ENCODE results near the gene PTPRR. TPM values are rescaled to one million over a fixed set of nuclear protein-coding genes. Genes with fewer than 3 reads are reported as not detected.
"Not testable (repeated sequence)": the region's sequence is repeated elsewhere in the genome, so short reads cannot be mapped to it uniquely, and the experiment has no call there.

PTPRR gene
- total RNA-seq, 1 donor from 2014 or later = 0.55 TPM

- no peak for DNase-seq
- intact Hi-C loops (cut with micrococcal nuclease) = no loop called here
Measured at GRCh38 chr12:70759161-70759918, 161.2 kb downstream of the PTPRR start.

GRCh38 chr12:70758494-70758845 lies 162.1 kb downstream of the PTPRR start:
- ATAC-seq = no peak
- no peak for DNase-seq
- intact Hi-C loops (cut with micrococcal nuclease) = no loop called here

More at GRCh38 chr12:70759161-70759918, 161.2 kb downstream of the PTPRR start:
- no peak for ATAC-seq

GRCh38 chr12:70757830-70758493 lies 162.6 kb downstream of the PTPRR start:
- DNase-seq (no peak), ATAC-seq (no peak)
- intact Hi-C loops (cut with micrococcal nuclease) = no loop called here

- DNase-seq (no peak), ATAC-seq (no peak)
- intact Hi-C loops (cut with micrococcal nuclease) = no loop called here
Measured at GRCh38 chr12:70756791-70757190, 163.7 kb downstream of the PTPRR start.

- no peak for ATAC-seq
- intact Hi-C loops (cut with micrococcal nuclease) = no loop called here
- no peak for DNase-seq
Measured at GRCh38 chr12:70756118-70756517, 164.4 kb downstream of the PTPRR start.

- ATAC-seq (no peak), DNase-seq (no peak)
- intact Hi-C loops (cut with micrococcal nuclease) = no loop called here
Measured at GRCh38 chr12:70754330-70754741, 166.2 kb downstream of the PTPRR start.

- ATAC-seq = no peak
- no peak for DNase-seq
- intact Hi-C loops (cut with micrococcal nuclease) = no loop called here
Measured at GRCh38 chr12:70752327-70752726, 168.2 kb downstream of the PTPRR start.

GRCh38 chr12:70749931-70750330 lies 170.6 kb downstream of the PTPRR start:
- intact Hi-C loops (cut with micrococcal nuclease) = no loop called here
- DNase-seq (no peak), ATAC-seq (no peak)

- DNase-seq (no peak), ATAC-seq (no peak)
- intact Hi-C loops (cut with micrococcal nuclease) = no loop called here
Measured at GRCh38 chr12:70748809-70749208, 171.7 kb downstream of the PTPRR start.

- DNase-seq (no peak), ATAC-seq (no peak)
- intact Hi-C loops (cut with micrococcal nuclease) = no loop called here
Measured at GRCh38 chr12:70747445-70748260, 172.9 kb downstream of the PTPRR start.

GRCh38 chr12:70745048-70745447 lies 175.5 kb downstream of the PTPRR start:
- intact Hi-C loops (cut with micrococcal nuclease) = no loop called here
- no peak for DNase-seq
- ATAC-seq = no peak

GRCh38 chr12:70744178-70744577 lies 176.4 kb downstream of the PTPRR start:
- intact Hi-C loops (cut with micrococcal nuclease) = no loop called here
- no peak for DNase-seq
- no peak for ATAC-seq

- ATAC-seq (no peak), DNase-seq (no peak)
- intact Hi-C loops (cut with micrococcal nuclease) = no loop called here
Measured at GRCh38 chr12:70741256-70741655, 179.3 kb downstream of the PTPRR start.

GRCh38 chr12:70739756-70740155 lies 180.8 kb downstream of the PTPRR start:
- DNase-seq (no peak), ATAC-seq (no peak)
- intact Hi-C loops (cut with micrococcal nuclease) = loop anchor here (10.0 kb wide), 2 partner anchors 105 to 275 kb away; no protein-coding TSS in a partner anchor

GRCh38 chr12:70736351-70737133 lies 184.0 kb downstream of the PTPRR start:
- ATAC-seq = no peak
- intact Hi-C loops (cut with micrococcal nuclease) = loop anchor here (10.0 kb wide), 2 partner anchors 108 to 278 kb away; no protein-coding TSS in a partner anchor
- no peak for DNase-seq

GRCh38 chr12:70735197-70735596 lies 185.3 kb downstream of the PTPRR start:
- DNase-seq, ATAC-seq: not testable (repeated sequence)
- intact Hi-C loops (cut with micrococcal nuclease) = loop anchor here (10.0 kb wide), 2 partner anchors 110 to 280 kb away; no protein-coding TSS in a partner anchor

- intact Hi-C loops (cut with micrococcal nuclease) = loop anchor here (10.0 kb wide), 2 partner anchors 111 to 281 kb away; no protein-coding TSS in a partner anchor
- ATAC-seq = peak; percentile 64
- DNase-seq = no peak
Measured at GRCh38 chr12:70733385-70733784, 187.2 kb downstream of the PTPRR start.

- DNase-seq = no peak
- ATAC-seq = no peak
- intact Hi-C loops (cut with micrococcal nuclease) = loop anchor here (10.0 kb wide), 2 partner anchors 113 to 283 kb away; no protein-coding TSS in a partner anchor
Measured at GRCh38 chr12:70732287-70732686, 188.3 kb downstream of the PTPRR start.

- no peak for DNase-seq
- intact Hi-C loops (cut with micrococcal nuclease) = loop anchor here (10.0 kb wide), 2 partner anchors 114 to 284 kb away; no protein-coding TSS in a partner anchor
- no peak for ATAC-seq
Measured at GRCh38 chr12:70730675-70731180, 189.8 kb downstream of the PTPRR start.
